Parathyroid adenoma (tissue), 2 donors: ENCODE data around the gene ENTHD1.

Experiments used
- H2AFZ ChIP-seq: fragments of 300-600 bp; sonication (generic); one replicate; pipeline ENCODE4 v1.7.0; 2017; ENCODE audit warnings: antibody characterized with exemption, mild to moderate bottlenecking
- H3K27ac ChIP-seq: fragments of 300-600 bp; sonication (generic); one replicate; pipeline ENCODE4 v1.7.0; 2017
- H3K27me3 ChIP-seq: fragments of 300-600 bp; sonication (generic); one replicate; pipeline ENCODE4 v1.7.0; 2017; ENCODE audit warnings: low read length; ENCODE audit not compliant: control insufficient read depth, insufficient read depth
- H3K36me3 ChIP-seq: fragments of 300-600 bp; sonication (generic); one replicate; pipeline ENCODE4 v1.7.0; 2017; ENCODE audit warnings: low read length; ENCODE audit not compliant: control insufficient read depth, insufficient read depth
- H3K4me1 ChIP-seq: fragments of 300-600 bp; sonication (generic); one replicate; pipeline ENCODE4 v1.7.0; 2017; ENCODE audit warnings: control low read depth
- H3K4me2 ChIP-seq: fragments of 300-600 bp; sonication (generic); one replicate; pipeline ENCODE4 v1.7.0; 2017; ENCODE audit warnings: low read length
- H3K4me3 ChIP-seq: fragments of 300-600 bp; sonication (generic); one replicate; pipeline ENCODE4 v1.7.0; 2017; ENCODE audit warnings: low read depth, low read length
- H3K79me2 ChIP-seq: fragments of 300-600 bp; sonication (generic); one replicate; pipeline ENCODE4 v1.7.0; 2017; ENCODE audit warnings: control low read depth
- H3K9ac ChIP-seq: fragments of 300-600 bp; sonication (generic); one replicate; pipeline ENCODE4 v1.7.0; 2017; ENCODE audit warnings: mild to moderate bottlenecking
- H3K9me3 ChIP-seq: fragments of 300-600 bp; sonication (generic); one replicate; pipeline ENCODE4 v1.7.0; 2017; ENCODE audit warnings: low read length; ENCODE audit not compliant: control insufficient read depth
- TF ChIP-seq, protein P1 (sequence below): fragments of 300-600 bp; sonication (generic); IDR thresholded peaks from one replicate; pipeline ENCODE4 v1.7.0; 2017; ENCODE audit warnings: antibody characterized with exemption, mild to moderate bottlenecking
- donor health status: primary hyperparathyroidism.

The ENTHD1 gene

GRCh38 chr22:39705386-39705785, 188.2 kb downstream of the ENTHD1 start:
- Histone ChIP-seq H3K4me3 (no peak overlapping the region), H3K4me2 (no peak overlapping the region), H3K4me1 (no peaks in the 10 kb centered on the region), H3K27me3 (no peaks in the 10 kb centered on the region), H3K36me3 (no peaks in the 10 kb centered on the region), H3K9ac (no peak overlapping the region), H3K27ac (no peak overlapping the region), H2AFZ (no peak overlapping the region), H3K79me2 (no peaks in the 10 kb centered on the region), H3K9me3 (no peaks in the 10 kb centered on the region)
- TF ChIP-seq, protein P1, sequence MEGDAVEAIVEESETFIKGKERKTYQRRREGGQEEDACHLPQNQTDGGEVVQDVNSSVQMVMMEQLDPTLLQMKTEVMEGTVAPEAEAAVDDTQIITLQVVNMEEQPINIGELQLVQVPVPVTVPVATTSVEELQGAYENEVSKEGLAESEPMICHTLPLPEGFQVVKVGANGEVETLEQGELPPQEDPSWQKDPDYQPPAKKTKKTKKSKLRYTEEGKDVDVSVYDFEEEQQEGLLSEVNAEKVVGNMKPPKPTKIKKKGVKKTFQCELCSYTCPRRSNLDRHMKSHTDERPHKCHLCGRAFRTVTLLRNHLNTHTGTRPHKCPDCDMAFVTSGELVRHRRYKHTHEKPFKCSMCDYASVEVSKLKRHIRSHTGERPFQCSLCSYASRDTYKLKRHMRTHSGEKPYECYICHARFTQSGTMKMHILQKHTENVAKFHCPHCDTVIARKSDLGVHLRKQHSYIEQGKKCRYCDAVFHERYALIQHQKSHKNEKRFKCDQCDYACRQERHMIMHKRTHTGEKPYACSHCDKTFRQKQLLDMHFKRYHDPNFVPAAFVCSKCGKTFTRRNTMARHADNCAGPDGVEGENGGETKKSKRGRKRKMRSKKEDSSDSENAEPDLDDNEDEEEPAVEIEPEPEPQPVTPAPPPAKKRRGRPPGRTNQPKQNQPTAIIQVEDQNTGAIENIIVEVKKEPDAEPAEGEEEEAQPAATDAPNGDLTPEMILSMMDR = no peak

GRCh38 chr22:39703928-39704639, 189.5 kb downstream of the ENTHD1 start:
- Histone ChIP-seq H3K27ac (no peak overlapping the region), H3K4me3 (no peak overlapping the region), H3K36me3 (no peaks in the 10 kb centered on the region), H3K79me2 (no peaks in the 10 kb centered on the region), H3K27me3 (no peaks in the 10 kb centered on the region), H2AFZ (no peak overlapping the region), H3K9ac (no peak overlapping the region), H3K4me2 (no peak overlapping the region), H3K9me3 (no peaks in the 10 kb centered on the region), H3K4me1 (no peaks in the 10 kb centered on the region)
- TF ChIP-seq, protein P1 = no peak

GRCh38 chr22:39703091-39703490, 190.5 kb downstream of the ENTHD1 start:
- Histone ChIP-seq H3K36me3 (no peaks in the 10 kb centered on the region), H3K4me3 (no peak overlapping the region), H3K27ac (no peak overlapping the region), H3K9me3 (no peaks in the 10 kb centered on the region), H3K27me3 (no peaks in the 10 kb centered on the region), H3K79me2 (no peaks in the 10 kb centered on the region), H3K9ac (no peak overlapping the region), H2AFZ (no peak overlapping the region), H3K4me1 (no peaks in the 10 kb centered on the region), H3K4me2 (no peak overlapping the region)
- TF ChIP-seq, protein P1 = no peak

DNA sequence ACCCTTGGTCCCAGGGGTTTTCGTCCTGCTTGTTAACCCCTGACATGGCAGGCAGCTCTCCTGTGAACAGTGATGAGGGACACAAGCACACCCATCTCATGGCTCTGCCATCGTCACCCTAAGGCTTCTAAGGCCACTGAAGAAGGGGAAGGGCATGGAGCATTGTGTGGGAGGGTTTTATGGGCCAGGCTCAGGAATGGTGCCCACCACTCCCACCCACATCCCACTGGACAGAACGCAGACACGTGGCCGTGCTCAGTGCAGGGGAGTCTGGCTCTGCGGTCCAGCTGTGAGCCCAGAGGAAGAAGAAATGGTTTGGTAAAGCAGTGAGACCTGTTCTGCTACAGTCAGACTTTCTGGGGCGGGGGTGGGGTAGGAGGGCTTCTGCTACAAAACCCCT, 193.0 kb downstream of the ENTHD1 start:
- no peaks in the 10 kb centered on the region for H3K27me3 ChIP-seq
- no peak overlapping the region for H3K27ac ChIP-seq
- no peaks in the 10 kb centered on the region for H3K4me1 ChIP-seq
- H3K79me2 ChIP-seq = no peaks in the 10 kb centered on the region
- H3K36me3 ChIP-seq = no peaks in the 10 kb centered on the region
- TF ChIP-seq, protein P1 = no peak
- no peak overlapping the region for H3K9ac ChIP-seq
- H3K9me3 ChIP-seq = no peaks in the 10 kb centered on the region
- no peak overlapping the region for H3K4me3 ChIP-seq
- H3K4me2 ChIP-seq = no peak overlapping the region
- no peak overlapping the region for H2AFZ ChIP-seq
